GM10266 (cell line): ENCODE results near the gene ANO10.

Source experiments
- DNase-seq: peaks from one replicate; pipeline ENCODE4 v3.0.0; 2012; ENCODE audit errors: extremely low spot score
- TF ChIP-seq, protein P1 (sequence below): IDR thresholded peaks from 2 replicates; pipeline ENCODE4 v1.5.1; 2012; ENCODE audit warnings: mild to moderate bottlenecking, low read depth; ENCODE audit not compliant: control insufficient read depth, insufficient read depth; ENCODE audit errors: missing control alignments

ANO10 gene

GRCh38 chr3:43648957-43649356 lies 27.1 kb upstream of the ANO10 start:
- no peak for DNase-seq
- TF ChIP-seq, protein P1, sequence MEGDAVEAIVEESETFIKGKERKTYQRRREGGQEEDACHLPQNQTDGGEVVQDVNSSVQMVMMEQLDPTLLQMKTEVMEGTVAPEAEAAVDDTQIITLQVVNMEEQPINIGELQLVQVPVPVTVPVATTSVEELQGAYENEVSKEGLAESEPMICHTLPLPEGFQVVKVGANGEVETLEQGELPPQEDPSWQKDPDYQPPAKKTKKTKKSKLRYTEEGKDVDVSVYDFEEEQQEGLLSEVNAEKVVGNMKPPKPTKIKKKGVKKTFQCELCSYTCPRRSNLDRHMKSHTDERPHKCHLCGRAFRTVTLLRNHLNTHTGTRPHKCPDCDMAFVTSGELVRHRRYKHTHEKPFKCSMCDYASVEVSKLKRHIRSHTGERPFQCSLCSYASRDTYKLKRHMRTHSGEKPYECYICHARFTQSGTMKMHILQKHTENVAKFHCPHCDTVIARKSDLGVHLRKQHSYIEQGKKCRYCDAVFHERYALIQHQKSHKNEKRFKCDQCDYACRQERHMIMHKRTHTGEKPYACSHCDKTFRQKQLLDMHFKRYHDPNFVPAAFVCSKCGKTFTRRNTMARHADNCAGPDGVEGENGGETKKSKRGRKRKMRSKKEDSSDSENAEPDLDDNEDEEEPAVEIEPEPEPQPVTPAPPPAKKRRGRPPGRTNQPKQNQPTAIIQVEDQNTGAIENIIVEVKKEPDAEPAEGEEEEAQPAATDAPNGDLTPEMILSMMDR, result no peak

DNA sequence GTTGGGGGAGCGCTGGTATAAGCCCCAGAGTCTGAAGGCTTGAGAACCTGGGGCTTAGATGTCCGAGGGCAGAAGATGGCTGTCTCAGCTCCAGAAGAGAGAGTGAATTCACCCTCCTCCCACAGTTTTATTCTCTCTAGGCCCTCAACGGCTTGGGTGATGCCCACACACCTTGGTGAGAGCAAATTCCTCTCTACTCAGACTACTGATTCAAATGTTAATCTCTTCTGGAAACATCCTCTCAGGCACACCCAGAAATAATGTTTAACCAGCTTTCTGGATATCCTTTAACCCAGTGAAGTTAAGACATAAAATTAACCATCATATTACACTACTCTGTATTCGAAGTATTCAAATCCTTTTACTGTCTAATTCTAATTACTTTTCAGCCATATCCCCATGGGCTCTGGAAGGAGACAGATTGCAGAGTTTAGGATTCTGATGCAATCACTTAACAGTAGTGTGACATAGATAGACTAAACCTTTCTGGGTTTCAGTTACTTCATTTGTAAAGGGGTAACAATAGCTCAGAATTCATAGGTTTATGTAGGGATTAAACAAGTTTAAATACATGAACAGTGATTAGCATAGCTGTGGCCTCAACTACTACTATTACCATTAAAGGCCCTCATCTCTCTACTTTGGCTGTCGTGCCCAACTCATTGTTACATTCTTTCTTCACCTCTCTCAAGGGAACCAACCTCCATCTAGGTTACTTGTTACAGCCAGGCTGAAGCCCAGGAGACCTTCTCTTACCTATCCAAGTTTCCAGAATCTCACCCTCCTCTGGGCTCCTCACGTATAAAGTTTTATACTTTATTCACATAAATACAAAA lies 25.7 kb upstream of the ANO10 start:
- TF ChIP-seq, protein P1, result no peak
- no peak for DNase-seq

DNA sequence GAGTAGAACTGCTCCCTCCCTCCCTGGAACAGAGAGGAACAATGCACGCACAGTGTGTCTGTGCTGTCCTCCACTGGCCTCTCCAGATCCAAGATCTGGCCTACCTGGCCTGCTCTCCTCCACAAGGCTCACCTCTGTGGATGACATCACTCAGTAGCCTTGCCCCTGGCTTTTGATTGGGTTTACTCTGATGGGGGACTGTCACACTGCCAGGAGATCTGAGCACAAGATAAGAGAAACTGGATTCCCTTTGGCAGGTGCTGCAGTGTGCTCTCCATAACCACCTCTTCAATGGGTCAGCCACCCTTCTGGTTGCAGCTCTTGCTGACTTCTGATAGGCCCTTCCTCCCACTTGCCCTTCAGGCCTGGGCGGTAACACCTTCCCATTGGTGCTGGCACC lies 22.6 kb upstream of the ANO10 start:
- TF ChIP-seq, protein P1, result no peak
- DNase-seq, result no peak

- no peak for DNase-seq
- TF ChIP-seq, protein P1, result no peak
These were observed 19.7 kb upstream of the ANO10 start for GRCh38 chr3:43641306-43642114.

DNA sequence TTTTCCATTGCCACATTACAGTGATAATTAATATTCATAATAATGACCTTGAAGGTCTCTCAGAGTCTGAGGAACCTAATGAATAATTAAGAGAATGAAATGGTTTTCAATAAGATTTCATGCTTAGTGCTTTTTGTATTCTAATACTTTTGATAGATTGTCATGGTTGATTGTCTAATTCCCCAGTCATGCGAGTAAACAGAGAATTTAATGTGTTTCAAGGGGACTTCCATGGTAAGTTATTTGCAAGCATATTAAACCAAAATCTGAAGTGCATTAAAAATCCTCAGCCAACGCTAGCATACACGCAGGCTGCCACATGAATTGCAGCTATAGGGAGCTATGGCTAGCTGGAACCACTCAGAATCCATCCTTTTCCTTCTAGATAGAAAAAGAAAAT lies 18.9 kb upstream of the ANO10 start:
- no peak for DNase-seq
- TF ChIP-seq, protein P1, result no peak

GRCh38 chr3:43638594-43639447 lies 17.0 kb upstream of the ANO10 start:
- TF ChIP-seq, protein P1, result peak; percentile 66
- DNase-seq, result no peak
